Measurements from ENCODE around the gene ARPC1B.

DNA sequence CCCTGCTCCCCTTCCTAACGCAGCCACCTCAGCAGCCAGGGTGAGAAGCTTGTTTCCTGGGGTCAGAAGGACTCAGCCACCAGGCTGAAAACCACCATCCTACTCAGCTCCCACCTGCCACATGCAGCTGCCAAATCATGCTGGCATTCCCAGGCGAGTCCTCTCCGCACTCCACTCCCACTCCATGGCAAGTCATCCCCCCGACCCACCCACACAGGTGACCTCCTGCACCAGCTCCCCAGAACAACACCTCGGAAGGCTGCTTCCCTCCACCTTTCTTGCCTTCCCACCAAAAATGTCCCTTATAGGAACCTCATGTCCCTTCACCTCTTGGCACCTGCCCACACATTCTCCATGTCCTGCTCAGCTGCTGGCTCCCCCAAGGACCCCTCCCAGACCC is 29.2 kb downstream of the ARPC1B start:
- TF ChIP-seq CTCF (IDR thresholded peaks at IDR 0.05) = no peak
- no peak for TF ChIP-seq POLR2A (IDR thresholded peaks at IDR 0.05)
